Esophagus muscularis mucosa (tissue), 4 donors: Measurements from ENCODE around the gene MICALL1. TPM values are rescaled to one million over a fixed set of nuclear protein-coding genes. Genes with fewer than 3 reads are reported as not detected.
"Not testable (repeated sequence)": the region's sequence is repeated elsewhere in the genome, so short reads cannot be mapped to it uniquely, and the experiment has no call there.

Experiments used
- DNase-seq: peaks from one replicate; pipeline ENCODE4 v3.0.0-alpha.2; 2017; ENCODE audit errors: extremely low spot score
- H3K27ac ChIP-seq, 4 donors: fragments of 200-600 bp; sonication (generic); replicated peaks in 1 of 4; 1 replicate in 3 of 4; 2 replicates in 1 of 4; pipeline ENCODE4 v1.5.1; 2016 to 2019; ENCODE audit warnings: mild to moderate bottlenecking in 1 of 4
- H3K27me3 ChIP-seq, 4 donors: fragments of 200-600 bp; sonication (generic); one replicate each; pipeline versions ENCODE4 v1.5.1 to v1.6.0; 2016 to 2019
- H3K36me3 ChIP-seq, 4 donors: fragments of 200-600 bp; sonication (generic); one replicate each; pipeline ENCODE4 v1.5.1; 2016 to 2019
- H3K4me1 ChIP-seq, 4 donors: fragments of 200-600 bp; sonication (generic); one replicate each; pipeline ENCODE4 v1.5.1; 2016 to 2019
- H3K4me3 ChIP-seq, 4 donors: fragments of 200-600 bp; sonication (generic); 1 replicate in 2 of 4; 2 replicates in 2 of 4; pipeline ENCODE4 v1.5.1; 2016 to 2019; ENCODE audit warnings: mild to moderate bottlenecking in 4 of 4, moderate library complexity in 1 of 4
- H3K9me3 ChIP-seq, 4 donors: fragments of 200-600 bp; sonication (generic); 1 replicate in 3 of 4; 2 replicates in 1 of 4; pipeline ENCODE4 v1.5.1; 2016 to 2019
- CTCF ChIP-seq, 3 experiments: fragments of 200-600 bp in 2 of 3; fragments of 450-650 bp in 1 of 3; sonication (generic) in 2 of 3; IDR thresholded peaks; one replicate each; pipeline ENCODE4 v1.5.1; 2017 to 2019; ENCODE audit warnings: antibody characterized with exemption in 3 of 3, mild to moderate bottlenecking in 2 of 3, moderate library complexity in 1 of 3
- EP300 ChIP-seq: sonication (generic); formaldehyde crosslinking; IDR thresholded peaks from one replicate; pipeline ENCODE4 v1.6.1; 2017; ENCODE audit warnings: antibody characterized with exemption
- POLR2A ChIP-seq: fragments of 450-650 bp; IDR thresholded peaks from one replicate; pipeline ENCODE4 v1.6.1; 2017; ENCODE audit warnings: antibody characterized with exemption, moderate library complexity, mild to moderate bottlenecking, low read depth
- POLR2AphosphoS5 ChIP-seq, 2 donors: sonication (generic); formaldehyde crosslinking; IDR thresholded peaks; one replicate each; pipeline ENCODE4 v1.6.1; 2017; ENCODE audit warnings: antibody characterized with exemption in 2 of 2
- WGBS: methylation state at CpG from one replicate; pipeline ENCODE4 v1.1.5; 2018; 5-methylcytosine and 5-hydroxymethylcytosine counted together
- intact Hi-C: fragments of 100-400 bp; cut with DNase I; formaldehyde crosslinking; loops from one replicate; pipeline ENCODE4 v1.15.1; 2023
- total RNA-seq, 4 donors: library from RNA; depleted of rRNA; stranded (reverse); fragments of >200 nt; gene quantifications; one replicate each; pipeline versions ENCODE4 v1.1.0 to v1.2.1, GENCODE V29; 2016

Gene MICALL1
- total RNA-seq, 4 donors from 2014 or later: 51.2 to 136 (median 71.2) TPM

DNA sequence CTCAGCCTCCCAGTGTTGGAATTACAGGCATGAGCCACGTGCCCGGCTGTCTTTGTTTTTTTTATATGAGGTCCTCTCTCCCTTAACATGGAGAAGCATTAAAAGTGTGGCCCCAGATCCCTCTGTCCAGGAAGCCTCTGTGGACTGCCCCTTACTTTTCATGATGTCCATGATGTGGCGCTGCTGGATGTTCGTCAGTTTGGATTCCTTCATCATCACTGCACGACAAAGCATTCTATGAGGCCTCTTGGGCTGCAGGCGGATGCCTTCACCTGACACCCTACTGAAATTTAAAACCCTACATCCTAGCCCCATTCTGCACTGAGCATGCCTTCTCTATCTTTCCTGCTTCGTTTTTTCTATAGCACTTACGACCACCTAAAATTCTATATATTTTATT, 45.2 kb downstream of the MICALL1 start:
- DNase-seq: no peak
- no peaks in the 10 kb centered on the region for H3K27me3 ChIP-seq
- 37% methylated on average over 8 of the region's 8 CpGs for WGBS
- peaks cover 0 to 4% (median 2%) of the 10 kb centered on the region in 4 donors for H3K36me3 ChIP-seq
- H3K27ac ChIP-seq: no peak overlapping the region
- TF ChIP-seq POLR2A (no peak), POLR2AphosphoS5 (IDR thresholded peaks at IDR 0.05) (no peak), CTCF (IDR thresholded peaks at IDR 0.05) (no peak), EP300 (no peak)
- H3K9me3 ChIP-seq: no peaks in the 10 kb centered on the region
- intact Hi-C loops: no loop called here
- no peak overlapping the region for H3K4me3 ChIP-seq
- peaks cover 15 to 36% (median 28%) of the 10 kb centered on the region in 4 donors for H3K4me1 ChIP-seq

GRCh38 chr22:37952629-37953028, 46.5 kb downstream of the MICALL1 start:
- H3K9me3 ChIP-seq, DNase-seq, H3K27me3 ChIP-seq, intact Hi-C loops: not testable (repeated sequence)
- H3K4me1 ChIP-seq: peaks cover 15 to 41% (median 28%) of the 10 kb centered on the region in 4 donors
- H3K27ac ChIP-seq: peak overlapping the region in 3 of 4 donors; percentile 75 to 87 (median 83)
- peaks cover 11 to 18% (median 14%) of the 10 kb centered on the region in 4 donors for H3K36me3 ChIP-seq
- H3K4me3 ChIP-seq: peak overlapping the region; percentile 83 to 95 (median 86)
- WGBS: 7% methylated on average over 19 of the region's 20 CpGs

- Histone ChIP-seq H3K27ac (peak overlapping the region; percentile 75 to 87 (median 80)), H3K9me3 (no peaks in the 10 kb centered on the region), H3K4me1 (peaks cover 15 to 45% (median 28%) of the 10 kb centered on the region in 4 donors), H3K27me3 (no peaks in the 10 kb centered on the region), H3K4me3 (peak overlapping the region; percentile 83 to 95 (median 86)), H3K36me3 (peaks cover 15 to 22% (median 18%) of the 10 kb centered on the region in 4 donors)
- TF ChIP-seq EP300 (no peak), POLR2A (no peak), CTCF (IDR thresholded peaks at IDR 0.05) (no peak), POLR2AphosphoS5 (IDR thresholded peaks at IDR 0.05) (no peak)
- intact Hi-C loops: no loop called here
- no peak for DNase-seq
- 3% methylated on average over 12 of the region's 13 CpGs for WGBS
These were observed 47.0 kb downstream of the MICALL1 start for GRCh38 chr22:37953062-37953436.

DNA sequence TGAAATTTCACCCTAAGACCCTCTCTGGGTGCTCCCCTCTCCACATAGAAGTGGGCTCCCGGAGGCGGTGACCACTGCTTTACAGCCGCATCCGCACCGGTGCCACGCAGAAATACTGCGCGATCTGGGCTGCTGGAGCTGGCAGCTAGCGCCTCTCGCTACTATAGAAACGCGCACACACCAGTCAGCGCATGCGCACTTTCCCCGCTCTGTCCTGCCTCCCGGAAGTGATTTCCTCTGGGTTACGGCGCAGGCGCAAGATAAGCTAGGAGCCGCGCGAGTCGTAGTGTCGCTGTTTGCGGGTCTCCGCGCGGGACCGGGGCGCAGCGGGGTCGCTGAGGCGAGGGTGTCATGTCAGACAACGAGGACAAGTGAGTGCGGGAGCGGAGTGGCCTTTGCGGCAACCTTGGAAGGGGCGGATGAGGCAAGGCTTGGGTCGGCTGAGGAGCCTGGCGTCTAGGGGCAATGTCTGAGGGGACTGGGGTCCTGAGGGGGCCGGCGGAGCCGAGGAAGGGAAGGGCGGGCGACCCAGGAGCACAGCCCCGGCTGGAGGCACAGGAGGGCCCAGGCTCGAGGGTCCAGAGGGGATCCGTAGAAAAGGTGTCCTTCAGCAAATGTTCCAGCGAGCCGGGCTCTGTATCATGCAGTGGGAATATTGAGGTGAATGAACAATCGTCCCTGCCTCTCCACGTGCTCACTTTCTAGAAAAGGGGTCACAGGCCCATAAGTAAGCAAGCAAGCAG, 47.5 kb downstream of the MICALL1 start, which contains the start of the genes C22orf23 and POLR2F:
C22orf23 (minus strand) TSS at position 165 of the 743 bp plus-strand sequence. CDS start 452 bp downstream, outside the sequence.
POLR2F (plus strand) TSS at position 263 of the 743 bp plus-strand sequence; CDS start at position 352, 89 bp downstream.
- TF ChIP-seq CTCF (IDR thresholded peaks at IDR 0.05): no peak
- peak; percentile 93 to 96 for TF ChIP-seq POLR2AphosphoS5 (IDR thresholded peaks at IDR 0.05)
- Histone ChIP-seq H3K27ac (peak within 1 kb of the TSS; percentile 75 to 87 (median 80)), H3K4me1 (peaks cover 15 to 45% (median 28%) of the 10 kb centered on the region in 4 donors), H3K9me3 (no peaks in the 10 kb centered on the region), H3K4me3 (peak within 1 kb of the TSS; percentile 83 to 95 (median 86)), H3K27me3 (no peaks in the 10 kb centered on the region), H3K36me3 (peaks cover 17 to 27% (median 24%) of the 10 kb centered on the region in 4 donors)
- WGBS: under 1% methylated on average over 42 of the region's 52 CpGs
- peak; percentile 98 for DNase-seq
- intact Hi-C loops: no loop called here

DNA sequence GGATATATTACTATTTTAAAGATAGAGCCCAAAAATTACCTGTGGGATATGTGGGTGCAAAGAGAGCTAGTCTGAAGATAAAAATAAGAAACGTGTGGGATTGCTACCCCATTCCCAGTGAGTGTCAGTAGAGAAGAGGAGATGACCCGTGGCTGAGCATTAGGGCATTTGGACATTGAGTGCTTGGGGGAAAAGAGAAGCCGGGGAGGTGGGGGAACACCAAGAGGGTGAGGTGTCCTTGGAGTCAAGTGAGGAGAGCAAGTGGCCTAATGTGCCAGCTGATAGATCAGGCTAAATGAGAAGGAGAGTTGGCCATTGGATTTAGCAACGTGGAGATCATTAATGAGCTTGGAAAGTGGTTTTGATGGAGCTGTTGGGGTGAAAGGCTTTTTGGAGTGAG, 48.6 kb downstream of the MICALL1 start:
- 69% methylated on average over 4 of the region's 4 CpGs for WGBS
- no peaks in the 10 kb centered on the region for H3K27me3 ChIP-seq
- no peak overlapping the region for H3K27ac ChIP-seq
- peak overlapping the region; percentile 83 to 95 (median 86) for H3K4me3 ChIP-seq
- TF ChIP-seq POLR2AphosphoS5 (IDR thresholded peaks at IDR 0.05) (no peak), EP300 (no peak), POLR2A (no peak), CTCF (IDR thresholded peaks at IDR 0.05) (no peak)
- peaks cover 15 to 45% (median 28%) of the 10 kb centered on the region in 4 donors for H3K4me1 ChIP-seq
- intact Hi-C loops: no loop called here
- no peaks in the 10 kb centered on the region for H3K9me3 ChIP-seq
- DNase-seq: no peak
- H3K36me3 ChIP-seq: peaks cover 28 to 38% (median 35%) of the 10 kb centered on the region in 4 donors

- H3K27me3 ChIP-seq, H3K4me3 ChIP-seq, intact Hi-C loops, DNase-seq, H3K27ac ChIP-seq, H3K9me3 ChIP-seq: not testable (repeated sequence)
- peaks cover 15 to 45% (median 28%) of the 10 kb centered on the region in 4 donors for H3K4me1 ChIP-seq
- WGBS: 80% methylated on average over 15 of the region's 15 CpGs
- peaks cover 40 to 50% (median 47%) of the 10 kb centered on the region in 4 donors for H3K36me3 ChIP-seq
These were observed 49.8 kb downstream of the MICALL1 start for GRCh38 chr22:37955825-37956397.
